Umbilical cord (tissue), 2 donors: ENCODE results near the gene DNAJB2. TPM values are rescaled to one million over a fixed set of nuclear protein-coding genes. Genes with fewer than 3 reads are reported as not detected.
A peak's percentile ranks its signal among the peaks of the same experiment; 100 is the strongest.
"Not testable (repeated sequence)": the region's sequence is repeated elsewhere in the genome, so short reads cannot be mapped to it uniquely, and the experiment has no call there.

ENCODE experiments used
- DNase-seq: peaks from one replicate; pipeline ENCODE4 v3.0.0-alpha.2; 2015; ENCODE audit warnings: low spot score
- total RNA-seq: library from RNA; depleted of rRNA; stranded (reverse); fragments of >200 nt; gene quantifications from one replicate; pipeline ENCODE4 v1.2.3, GENCODE V29; 2014; ENCODE audit warnings: low replicate concordance; ENCODE audit not compliant: insufficient read depth

DNAJB2 gene
- total RNA-seq, 1 donor from 2014 or later = 45.0 TPM

GRCh38 chr2:219300022-219300421 is 20.9 kb downstream of the DNAJB2 start:
- DNase-seq = no peak

GRCh38 chr2:219302412-219302968 is 23.3 kb downstream of the DNAJB2 start:
- DNase-seq = no peak

DNA sequence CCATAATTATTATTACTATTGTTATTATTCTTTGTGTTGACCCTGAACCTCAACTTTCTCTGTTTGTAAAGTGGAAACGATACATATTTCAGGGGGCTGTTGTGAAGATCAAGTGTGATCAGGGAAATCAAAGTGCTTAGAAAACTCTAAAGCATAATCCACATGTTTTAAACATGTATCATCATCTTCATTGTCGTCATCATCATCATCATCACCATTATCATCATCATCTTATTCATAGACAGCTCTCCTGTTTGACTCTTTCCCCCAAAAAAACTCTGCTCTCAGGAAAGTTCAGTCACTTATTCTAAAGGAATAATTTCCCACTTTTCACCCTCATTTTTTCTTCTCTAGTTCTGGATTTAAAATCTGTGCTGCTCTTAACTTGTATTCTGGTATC is 25.1 kb downstream of the DNAJB2 start:
- DNase-seq = no peak

- no peak for DNase-seq
Observed at GRCh38 chr2:219306047-219306446, 26.9 kb downstream of the DNAJB2 start.

DNA sequence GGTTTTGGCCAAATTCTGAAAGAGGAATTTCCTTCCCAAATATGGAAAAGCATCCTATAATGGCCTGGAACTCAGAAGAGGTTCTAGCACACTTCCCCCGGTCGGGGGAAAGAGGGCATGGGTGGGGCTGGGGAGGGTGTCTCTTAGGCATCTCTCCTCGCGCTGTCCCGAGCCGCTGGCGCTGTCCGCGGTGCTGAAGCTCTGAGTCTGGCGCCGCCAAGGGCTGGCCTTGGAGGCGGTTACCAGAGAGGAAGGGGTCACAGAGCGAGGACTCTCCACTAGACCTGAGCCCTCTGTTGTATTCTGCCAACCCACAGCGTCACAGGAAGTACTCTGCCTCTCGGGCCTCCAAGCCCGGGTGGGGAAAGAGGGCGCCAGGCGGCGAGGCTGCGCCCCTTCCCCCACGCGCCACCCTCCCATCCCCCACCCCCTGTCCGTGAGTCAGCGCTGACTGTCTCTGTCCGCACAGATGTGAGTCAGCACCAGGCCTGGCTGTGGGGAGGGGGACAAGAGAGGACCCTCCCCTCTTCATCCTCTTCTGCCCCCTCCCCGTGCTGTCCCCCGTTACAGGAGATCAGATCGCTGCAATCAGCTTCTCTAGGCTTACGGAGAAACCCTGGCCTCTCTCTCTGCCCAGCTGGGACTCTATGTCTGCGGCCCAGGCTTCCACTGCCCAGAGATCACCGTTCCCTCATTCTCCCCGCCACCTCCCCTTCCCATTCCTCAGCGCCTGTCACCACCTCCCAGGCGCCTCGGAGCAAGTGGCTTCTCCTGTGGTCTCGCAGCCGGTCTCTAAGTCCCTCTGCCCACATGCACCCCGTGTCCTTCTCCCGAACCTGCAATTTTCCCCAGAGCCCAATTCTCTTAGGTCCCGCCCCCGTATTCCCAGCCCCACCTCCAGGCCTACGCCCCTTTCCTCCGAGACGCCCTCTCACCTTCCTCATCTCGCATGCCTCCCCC is 29.3 kb downstream of the DNAJB2 start:
- peak; percentile 69 for DNase-seq

DNA sequence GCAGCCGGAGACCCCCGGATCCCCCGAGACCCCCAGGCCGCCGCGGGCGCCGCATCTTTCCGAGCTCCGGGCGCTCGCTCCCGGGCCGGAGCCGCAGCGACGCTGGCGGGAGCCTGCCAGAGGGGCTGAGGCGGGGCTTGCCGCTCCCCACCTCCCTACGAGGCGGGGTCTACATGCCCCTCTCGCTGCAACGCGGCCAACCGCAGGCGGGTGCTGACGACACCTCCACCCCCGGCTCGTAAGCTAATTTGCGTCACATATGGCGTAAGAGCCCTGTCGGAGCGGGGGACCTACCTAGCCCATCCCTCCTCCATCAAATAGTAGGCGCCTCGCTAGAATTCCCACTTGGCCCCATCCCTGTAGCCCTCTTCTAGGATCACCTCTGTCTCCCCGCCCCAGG is 30.1 kb downstream of the DNAJB2 start, which contains the start of gene PTPRN:
Gene PTPRN (minus strand): TSS at position 124 of the 400 bp plus-strand sequence. CDS start 69 bp downstream, at position 55.
- no peak for DNase-seq

DNA sequence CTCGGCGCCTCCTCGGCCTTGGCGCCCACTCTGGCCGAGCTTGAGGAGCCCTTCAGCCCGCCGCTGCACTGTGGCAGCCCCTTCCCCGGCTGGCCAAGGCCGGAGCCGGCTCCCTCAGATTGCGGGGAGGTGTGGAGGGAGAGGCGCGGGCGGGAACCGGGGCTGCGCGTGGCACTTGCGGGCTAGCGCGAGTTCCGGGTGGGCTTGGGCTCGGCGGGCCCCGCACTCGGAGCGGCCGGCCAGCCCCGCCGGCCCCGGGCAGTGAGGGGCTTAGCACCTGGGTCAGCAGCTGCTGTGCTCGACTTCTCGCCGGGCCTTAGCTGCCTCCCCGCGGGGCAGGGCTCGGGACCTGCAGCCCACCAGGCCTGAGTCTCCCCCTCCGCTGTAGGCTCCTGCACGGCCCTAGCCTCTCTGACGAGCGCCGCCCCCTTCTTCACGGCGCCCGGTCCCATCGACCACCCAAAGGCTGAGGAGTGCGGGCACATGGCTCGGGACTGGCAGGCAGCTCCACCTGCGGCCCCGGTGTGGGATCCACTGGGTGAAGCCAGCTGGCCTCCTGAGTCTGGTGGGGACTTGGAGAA is 33.6 kb downstream of the DNAJB2 start:
- DNase-seq = not testable (repeated sequence)

DNA sequence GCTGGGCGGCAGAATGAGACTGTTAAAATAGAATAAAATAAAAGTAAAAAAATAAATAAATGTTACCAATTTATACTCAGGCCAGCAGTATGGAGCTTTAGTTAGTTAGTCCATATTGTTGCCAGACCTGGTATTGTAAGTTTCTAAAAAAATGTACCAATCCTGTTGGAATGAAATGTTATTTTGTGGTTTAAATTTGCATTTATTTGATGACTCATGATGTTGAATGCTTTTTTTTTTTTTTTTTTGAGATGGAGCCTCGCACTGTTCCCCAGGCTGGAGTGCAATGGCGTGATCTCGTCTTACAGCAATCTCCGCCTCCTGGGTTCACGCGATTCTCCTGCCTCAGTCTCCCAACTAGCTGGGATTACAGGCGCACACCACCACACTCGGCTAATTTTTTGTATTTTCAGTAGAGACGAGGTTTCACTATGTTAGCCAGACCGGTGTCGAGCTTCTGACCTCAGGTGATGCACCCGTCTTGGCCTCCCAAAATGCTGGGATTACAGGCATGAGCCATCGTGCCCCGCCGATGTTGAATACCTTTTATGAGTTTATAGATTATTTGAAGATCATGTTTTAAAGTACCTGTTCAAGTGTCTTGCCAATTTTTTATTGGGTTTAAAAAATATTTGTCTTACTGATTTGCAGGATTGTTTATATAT is 35.8 kb downstream of the DNAJB2 start:
- DNase-seq = no peak

GRCh38 chr2:219323434-219323833 is 44.3 kb downstream of the DNAJB2 start:
- DNase-seq = no peak

- DNase-seq = no peak
Observed at GRCh38 chr2:219325136-219325535, 46.0 kb downstream of the DNAJB2 start.

DNA sequence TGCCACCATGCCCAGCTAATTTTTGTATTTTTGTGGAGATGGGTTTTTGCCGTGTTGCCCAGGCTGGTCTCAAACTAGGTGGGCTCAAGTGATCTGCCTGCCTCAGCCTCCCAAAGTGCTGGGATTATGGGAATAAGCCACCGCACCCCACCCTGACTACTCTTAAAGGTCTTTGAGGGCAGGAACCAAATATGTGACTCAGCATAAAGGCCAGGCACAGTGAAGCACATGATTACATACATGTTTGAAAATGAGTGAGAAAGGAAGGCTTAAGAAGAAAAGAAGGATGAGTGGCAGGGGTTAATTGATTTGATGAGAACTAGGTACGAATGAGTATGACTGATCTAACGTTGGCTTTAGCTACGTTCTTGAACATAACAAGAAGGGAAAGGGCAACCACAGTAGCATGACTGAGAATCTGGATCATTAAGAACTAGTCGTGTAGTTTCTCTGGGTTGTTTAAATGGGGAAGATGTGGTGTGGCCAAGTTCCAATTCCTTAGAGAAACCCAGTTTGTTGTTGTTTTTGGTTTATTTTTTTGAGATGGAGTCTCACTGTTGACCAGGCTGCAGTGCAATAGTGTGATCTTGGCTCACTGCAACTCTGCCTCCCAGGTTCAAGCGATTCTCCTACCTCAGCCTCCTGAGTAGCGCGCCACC is 46.6 kb downstream of the DNAJB2 start:
- no peak for DNase-seq

- DNase-seq = no peak
Observed at GRCh38 chr2:219327719-219328118, 48.6 kb downstream of the DNAJB2 start.

- peak; percentile 26 for DNase-seq
Observed at GRCh38 chr2:219331560-219332213, 52.5 kb downstream of the DNAJB2 start.

DNA sequence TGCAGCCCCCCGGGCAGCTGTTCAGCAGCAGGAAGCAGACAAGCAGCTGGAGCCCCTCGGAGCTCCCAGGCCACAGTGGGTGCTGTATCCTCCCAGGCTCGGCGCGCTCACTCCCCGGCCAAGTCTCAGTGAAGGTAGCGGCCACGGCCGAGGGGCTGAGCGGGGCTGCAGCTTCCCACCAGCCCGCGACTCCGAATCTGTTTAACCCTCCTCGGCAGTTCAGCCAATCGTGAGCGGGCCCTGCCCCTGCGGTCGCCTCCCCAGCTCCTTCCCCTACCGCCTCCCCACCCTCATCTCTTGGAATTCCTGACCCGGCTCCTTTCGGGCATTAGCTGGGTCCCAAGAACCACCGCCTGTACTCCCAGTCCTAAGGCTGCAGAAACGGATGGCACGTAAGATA is 53.4 kb downstream of the DNAJB2 start, which contains the start of gene RESP18:
Gene RESP18 (minus strand): TSS at position 203 of the 400 bp plus-strand sequence.
- no peak for DNase-seq

GRCh38 chr2:219334076-219334475 is 54.9 kb downstream of the DNAJB2 start:
- no peak for DNase-seq

GRCh38 chr2:219335373-219335786 is 56.2 kb downstream of the DNAJB2 start:
- DNase-seq = no peak
